Adipose tissue (tissue), 3 donors: Measurements from ENCODE around the gene SAMD4A. TPM values are rescaled to one million over a fixed set of nuclear protein-coding genes. Genes with fewer than 3 reads are reported as not detected.

ENCODE experiments used
- H3K27ac ChIP-seq: one replicate; pipeline ENCODE4 v1.5.1; 2013; ENCODE audit warnings: low read depth, low read length
- WGBS, 3 donors: extraction: QIAGEN DNeasy Blood & Tissue Kit; methylation state at CpG; one replicate each; pipeline ENCODE4 v1.1.7; 2013; 5-methylcytosine and 5-hydroxymethylcytosine counted together
- polyA plus RNA-seq, 3 donors: library from polyadenylated mRNA; stranded (reverse); fragments of 200-250 nt; gene quantifications; one replicate each; pipeline ENCODE4 v1.2.3, GENCODE V29; 2013
- donor health status: healthy with polysubstance abuse.
- donor health status: Bipolar disorder and iron deficiency.
- donor health status: healthy.

Gene SAMD4A
- polyA plus RNA-seq, 3 donors, result 2.5 to 23.8 (median 11.9) TPM

DNA sequence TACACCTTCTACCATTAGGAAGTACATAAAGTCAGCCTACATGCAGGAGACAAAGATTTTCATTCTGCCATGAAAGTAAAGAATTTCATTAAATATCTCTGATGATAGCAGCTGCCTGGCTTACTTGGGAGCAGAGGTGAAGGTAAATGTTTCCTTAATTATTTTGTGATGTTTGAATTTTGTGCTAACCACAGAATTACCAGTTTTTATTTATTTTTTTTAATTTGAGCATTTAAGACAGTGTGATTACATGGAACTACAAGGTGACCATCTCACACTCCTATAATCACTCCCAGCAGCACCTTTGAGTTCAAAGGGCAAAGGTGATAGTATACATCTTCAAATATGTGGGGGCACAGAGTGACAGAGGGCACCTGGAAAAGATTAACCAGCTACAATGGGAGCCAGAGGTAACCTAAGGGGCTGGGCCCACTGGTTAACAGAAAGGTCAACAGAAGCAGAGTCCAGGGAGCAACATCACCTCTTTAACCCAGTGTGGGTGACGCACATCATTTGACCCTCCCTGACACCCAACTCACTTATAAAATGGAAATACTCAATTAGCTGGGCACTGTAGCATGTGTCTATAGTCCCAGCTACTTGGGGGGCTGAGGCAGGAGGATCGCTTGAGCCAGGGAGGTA is 270.7 kb downstream of the SAMD4A start:
- WGBS, 3 donors, result 94 to 96% (median 95%) methylated on average over 2 of the region's 2 CpGs
- H3K27ac ChIP-seq, result no peak overlapping the region

- no peak overlapping the region for H3K27ac ChIP-seq
- 92 to 94% (median 93%) methylated on average over 10 of the region's 10 CpGs for WGBS, 3 donors
Observed at GRCh38 chr14:54838931-54839512, 272.1 kb downstream of the SAMD4A start.

DNA sequence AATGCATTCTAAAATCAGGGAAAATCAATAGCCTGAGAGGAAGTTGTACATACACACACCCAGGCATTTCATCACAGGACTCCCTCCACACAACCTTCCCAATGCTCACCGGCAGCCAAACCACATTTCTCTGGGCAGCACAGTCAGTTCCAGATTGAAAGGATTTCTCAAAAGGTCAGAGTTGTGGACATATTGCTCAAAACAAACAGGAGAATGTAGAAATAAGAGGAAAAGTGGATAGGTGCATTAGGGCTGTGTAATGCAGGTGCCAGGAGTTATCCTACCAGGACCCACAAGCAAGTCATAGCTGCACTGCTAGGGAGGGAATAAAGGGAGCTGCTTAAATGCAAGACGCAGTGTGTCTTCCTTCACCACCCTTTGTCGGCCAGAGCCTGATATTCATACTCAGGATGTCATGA is 272.8 kb downstream of the SAMD4A start:
- no peak overlapping the region for H3K27ac ChIP-seq
- 58 to 66% (median 60%) methylated on average over 3 of the region's 3 CpGs for WGBS, 3 donors

- H3K27ac ChIP-seq, result no peak overlapping the region
- 61 to 80% (median 75%) methylated on average over 3 of the region's 3 CpGs for WGBS, 3 donors
Observed at GRCh38 chr14:54840336-54840735, 273.4 kb downstream of the SAMD4A start.

- no peak overlapping the region for H3K27ac ChIP-seq
- WGBS, 3 donors, result 97 to 100% (median 97%) methylated on average over 1 of the region's 1 CpG
Observed at GRCh38 chr14:54840798-54841197, 273.9 kb downstream of the SAMD4A start.

Other genes starting within 250 kb of the SAMD4A start
- 1 to 10 TPM in 2 of 3 donors, under 1 TPM in 1; 0.99 to 6.1 (median 2.7) TPM for gene CDKN3, start 170.1 kb upstream of the SAMD4A start, polyA plus RNA-seq
- gene CNIH1, start 125.8 kb upstream of the SAMD4A start, polyA plus RNA-seq, result 100 to 1,000 TPM in 1 of 3 donors, 10 to 100 TPM in 2; 42.1 to 132 (median 67.6) TPM
- gene GMFB, start 78.1 kb upstream of the SAMD4A start, polyA plus RNA-seq, result 10 to 100 TPM in 2 of 3 donors, 1 to 10 TPM in 1; 8.4 to 50.5 (median 26.8) TPM
- gene CGRRF1, start 57.2 kb upstream of the SAMD4A start, polyA plus RNA-seq, result 10 to 100 TPM in 2 of 3 donors, 1 to 10 TPM in 1; 8.2 to 11.4 (median 10.4) TPM